IMR-90 (cell line): Measurements from ENCODE around the gene NELFE. TPM values are rescaled to one million over a fixed set of nuclear protein-coding genes. Genes with fewer than 3 reads are reported as not detected.

Source experiments
- ATAC-seq: fragments of 200-7000 bp; cut with Tn5 transposase; 2 replicates; pipeline ENCODE4 v1.9.1; 2020; ENCODE audit warnings: low read depth, mild to moderate bottlenecking, moderate library complexity
- BruUV-seq: library from RNA; stranded (reverse); fragments of 400-500 nt; replicated peaks from 2 replicates; lab custom pipeline; 2021; lab: Mats Ljungman, UMichigan
- CTCF ChIA-PET: fragments of 300-600 bp; formaldehyde crosslinking; extraction: SDS; loops from one replicate; lab custom pipeline; 2021; ENCODE audit warnings: antibody characterized with exemption; lab: Yijun Ruan, JAX
- POLR2A ChIA-PET: fragments of 300-600 bp; sonication (Branson Sonifier 250); formaldehyde crosslinking; loops from one replicate; lab custom pipeline; 2022; ENCODE audit warnings: antibody characterized with exemption; ENCODE audit not compliant: unreplicated experiment; lab: Charles Lee
- DNase-seq: peaks from one replicate; pipeline ENCODE4 v3.0.0; 2013
- H2AFZ ChIP-seq: replicated peaks from 2 replicates; pipeline ENCODE3; 2013; ENCODE audit warnings: low read length, mild to moderate bottlenecking; ENCODE audit not compliant: poor library complexity
- H2AK5ac ChIP-seq: 2 replicates; pipeline ENCODE4 v1.6.1; 2013; ENCODE audit warnings: low read depth, low read length, inconsistent platforms
- H2AK9ac ChIP-seq: replicated peaks from 2 replicates; pipeline ENCODE3; 2013; ENCODE audit warnings: mild to moderate bottlenecking, low read depth, low read length, moderate library complexity; ENCODE audit not compliant: poor library complexity
- H2BK120ac ChIP-seq: 2 replicates; pipeline ENCODE4 v1.6.1; 2013; ENCODE audit warnings: low read depth, low read length, inconsistent platforms
- H2BK15ac ChIP-seq: 3 replicates; pipeline ENCODE4 v1.6.1; 2013; ENCODE audit warnings: low read depth, low read length, inconsistent platforms
- H2BK20ac ChIP-seq: 2 replicates; pipeline ENCODE4 v1.6.1; 2013; ENCODE audit warnings: low read depth, mild to moderate bottlenecking, inconsistent platforms, low read length, moderate library complexity
- H2BK5ac ChIP-seq: 2 replicates; pipeline ENCODE4 v1.6.1; 2013; ENCODE audit warnings: mild to moderate bottlenecking, low read depth, low read length, inconsistent platforms; ENCODE audit not compliant: poor library complexity, severe bottlenecking
- H3K14ac ChIP-seq: replicated peaks from 2 replicates; pipeline ENCODE4 v1.6.1; 2013; ENCODE audit warnings: low read depth, low read length, inconsistent platforms
- H3K18ac ChIP-seq: 2 replicates; pipeline ENCODE4 v1.6.1; 2013; ENCODE audit warnings: low read depth, low read length, control low read depth
- H3K23ac ChIP-seq: 2 replicates; pipeline ENCODE4 v1.6.1; 2013; ENCODE audit warnings: low read depth, low read length, inconsistent platforms
- H3K27ac ChIP-seq: 2 replicates; pipeline ENCODE4 v1.5.1; 2013; ENCODE audit warnings: mild to moderate bottlenecking, control low read depth, low read length; ENCODE audit not compliant: insufficient read depth
- H3K27me3 ChIP-seq: 2 replicates; pipeline ENCODE4 v1.6.1; 2013; ENCODE audit warnings: low read length; ENCODE audit not compliant: control insufficient read depth, insufficient read depth
- H3K36me3 ChIP-seq: 2 replicates; pipeline ENCODE4 v1.6.1; 2013; ENCODE audit warnings: low read length, mixed read lengths; ENCODE audit not compliant: control insufficient read depth, insufficient read depth
- H3K4ac ChIP-seq: 2 replicates; pipeline ENCODE4 v1.6.1; 2013; ENCODE audit warnings: low read depth, low read length, inconsistent platforms
- H3K4me1 ChIP-seq: 2 replicates; pipeline ENCODE4 v1.6.1; 2013; ENCODE audit warnings: low read length, mixed read lengths; ENCODE audit not compliant: control insufficient read depth, insufficient read depth
- H3K4me2 ChIP-seq: 2 replicates; pipeline ENCODE4 v1.6.1; 2013; ENCODE audit warnings: low read depth, mild to moderate bottlenecking, control low read depth, low read length, moderate library complexity
- H3K4me3 ChIP-seq: 2 replicates; pipeline ENCODE4 v1.5.1; 2013; ENCODE audit warnings: low read depth, mild to moderate bottlenecking, control low read depth, low read length, moderate library complexity; ENCODE audit not compliant: insufficient read depth
- H3K56ac ChIP-seq: 2 replicates; pipeline ENCODE4 v1.6.1; 2013; ENCODE audit warnings: low read length, inconsistent platforms; ENCODE audit not compliant: insufficient read depth; ENCODE audit errors: extremely low read depth
- H3K79me1 ChIP-seq, 2 experiments: 2 replicates each; pipeline ENCODE4 v1.6.1; 2013; ENCODE audit warnings: low read length in 2 of 2, inconsistent platforms in 1 of 2, low read depth in 1 of 2
- H3K9ac ChIP-seq: 2 replicates; pipeline ENCODE4 v1.6.1; 2013; ENCODE audit warnings: low read depth, low read length, control low read depth
- H3K9me1 ChIP-seq: 2 replicates; pipeline ENCODE4 v1.6.1; 2013; ENCODE audit warnings: low read length, inconsistent platforms; ENCODE audit not compliant: insufficient read depth
- H3K9me3 ChIP-seq: 2 replicates; pipeline ENCODE4 v1.6.1; 2013; ENCODE audit warnings: low read length; ENCODE audit not compliant: control insufficient read depth, insufficient read depth
- H4K20me1 ChIP-seq: 2 replicates; pipeline ENCODE4 v1.6.1; 2013; ENCODE audit warnings: low read length, inconsistent platforms; ENCODE audit not compliant: insufficient read depth
- H4K5ac ChIP-seq: 2 replicates; pipeline ENCODE4 v1.6.1; 2013; ENCODE audit warnings: mild to moderate bottlenecking, low read depth, low read length, control low read depth
- H4K8ac ChIP-seq, 2 experiments: 2 replicates each; pipeline ENCODE4 v1.6.1; 2013; ENCODE audit warnings: low read depth in 2 of 2, low read length in 2 of 2, control low read depth in 1 of 2, inconsistent platforms in 1 of 2
- H4K91ac ChIP-seq: 2 replicates; pipeline ENCODE4 v1.6.1; 2013; ENCODE audit warnings: low read depth, low read length, inconsistent platforms; ENCODE audit not compliant: insufficient read depth
- BHLHE40 ChIP-seq: fragments of 150-350 bp; IDR thresholded peaks from 2 replicates; pipeline ENCODE4 v1.6.1; 2016; ENCODE audit warnings: mild to moderate bottlenecking, low read depth, low read length
- CEBPB ChIP-seq: IDR thresholded peaks from 2 replicates; pipeline ENCODE4 v1.6.1; 2012; ENCODE audit warnings: low read depth, low read length, improper control_type of control experiment
- CHD1 ChIP-seq: IDR thresholded peaks from 2 replicates; pipeline ENCODE4 v1.6.1; 2012; ENCODE audit warnings: low read depth, low read length, improper control_type of control experiment
- MAFK ChIP-seq: IDR thresholded peaks from 2 replicates; pipeline ENCODE4 v1.6.1; 2012; ENCODE audit warnings: low read depth, low read length, improper control_type of control experiment
- MAZ ChIP-seq: IDR thresholded peaks from 2 replicates; pipeline ENCODE4 v1.6.1; 2012; ENCODE audit warnings: low read depth, mild to moderate bottlenecking, low read length, improper control_type of control experiment, moderate library complexity, borderline replicate concordance
- MXI1 ChIP-seq: IDR thresholded peaks from 2 replicates; pipeline ENCODE4 v1.6.1; 2012; ENCODE audit warnings: low read depth, mild to moderate bottlenecking, low read length, moderate library complexity, borderline replicate concordance
- NFE2L2 ChIP-seq: fragments of 150-350 bp; IDR thresholded peaks from 2 replicates; pipeline ENCODE4 v1.6.1; 2016; ENCODE audit warnings: low read depth, mild to moderate bottlenecking, low read length
- POLR2A ChIP-seq: IDR thresholded peaks from 2 replicates; pipeline ENCODE4 v1.6.1; 2012; ENCODE audit warnings: mild to moderate bottlenecking, low read depth, low read length
- RCOR1 ChIP-seq: IDR thresholded peaks from 2 replicates; pipeline ENCODE4 v1.6.1; 2012; ENCODE audit warnings: mild to moderate bottlenecking, low read length, improper control_type of control experiment; ENCODE audit not compliant: insufficient replicate concordance
- RFX5 ChIP-seq: IDR thresholded peaks from 2 replicates; pipeline ENCODE4 v1.8.0; 2012; ENCODE audit warnings: low read depth, mild to moderate bottlenecking, low read length, moderate library complexity
- SMC3 ChIP-seq: fragments of 150-350 bp; IDR thresholded peaks from 2 replicates; pipeline ENCODE4 v1.6.1; 2016; ENCODE audit warnings: low read depth, mild to moderate bottlenecking, antibody characterized with exemption, low read length, moderate library complexity
- WGBS, 2 experiments: methylation state at CpG; one replicate each; pipeline versions ENCODE4 v1.1.5 to v1.1.7; 2013; ENCODE audit warnings: missing lambda C conversion rate in 2 of 2; ENCODE audit not compliant: insufficient read length in 1 of 2; ENCODE audit errors: extremely low coverage in 2 of 2; 5-methylcytosine and 5-hydroxymethylcytosine counted together
- dilution Hi-C: fragments of 300-500 bp; cut with HindIII; formaldehyde crosslinking; loops from one replicate; pipeline ENCODE4 v1.14.3; 2018; ENCODE audit warnings: low sequenced_read_pairs; ENCODE audit not compliant: unreplicated experiment
- in situ Hi-C: fragments of 300-500 bp; cut with MboI; formaldehyde crosslinking; loops from 3 replicates; pipeline ENCODE4 v1.14.3; 2019; ENCODE audit warnings: low sequenced_read_pairs, inconsistent platforms, mixed read lengths
- intact Hi-C: fragments of 100-400 bp; cut with micrococcal nuclease; formaldehyde crosslinking; loops from 2 replicates; pipeline ENCODE4 v1.10.0; 2022
- polyA plus RNA-seq, 3 experiments: library from polyadenylated mRNA; depleted of rRNA; stranded (reverse); fragments of >200 nt; gene quantifications; 2 replicates each; pipeline ENCODE4 v1.2.3, GENCODE V29; 2012; ENCODE audit warnings: low replicate concordance in 1 of 3
- total RNA-seq: library from RNA; depleted of rRNA; stranded (reverse); fragments of >200 nt; gene quantifications from 2 replicates; pipeline ENCODE4 v1.2.3, GENCODE V29; 2012
- TF ChIP-seq, protein P1 (sequence below): fragments of 150-350 bp; IDR thresholded peaks from 2 replicates; pipeline ENCODE4 v1.6.1; 2016; ENCODE audit warnings: low read depth, mild to moderate bottlenecking, low read length, moderate library complexity, borderline replicate concordance
- TF ChIP-seq, protein P2 (sequence below): conservative IDR thresholded peaks from 2 replicates; pipeline ENCODE4 v1.5.1; 2012; ENCODE audit warnings: mild to moderate bottlenecking, low read depth, low read length, improper control_type of control experiment
- TF ChIP-seq, protein P3 (sequence below): fragments of 150-350 bp; IDR thresholded peaks from 2 replicates; pipeline ENCODE4 v1.6.1; 2017; ENCODE audit warnings: mild to moderate bottlenecking, antibody characterized with exemption, low read length, low read depth

NELFE gene
- total and polyA plus RNA-seq, 2 of the 4 experiments (the other 2 are of a cell fraction), result 63.6 to 76.0 TPM

DNA sequence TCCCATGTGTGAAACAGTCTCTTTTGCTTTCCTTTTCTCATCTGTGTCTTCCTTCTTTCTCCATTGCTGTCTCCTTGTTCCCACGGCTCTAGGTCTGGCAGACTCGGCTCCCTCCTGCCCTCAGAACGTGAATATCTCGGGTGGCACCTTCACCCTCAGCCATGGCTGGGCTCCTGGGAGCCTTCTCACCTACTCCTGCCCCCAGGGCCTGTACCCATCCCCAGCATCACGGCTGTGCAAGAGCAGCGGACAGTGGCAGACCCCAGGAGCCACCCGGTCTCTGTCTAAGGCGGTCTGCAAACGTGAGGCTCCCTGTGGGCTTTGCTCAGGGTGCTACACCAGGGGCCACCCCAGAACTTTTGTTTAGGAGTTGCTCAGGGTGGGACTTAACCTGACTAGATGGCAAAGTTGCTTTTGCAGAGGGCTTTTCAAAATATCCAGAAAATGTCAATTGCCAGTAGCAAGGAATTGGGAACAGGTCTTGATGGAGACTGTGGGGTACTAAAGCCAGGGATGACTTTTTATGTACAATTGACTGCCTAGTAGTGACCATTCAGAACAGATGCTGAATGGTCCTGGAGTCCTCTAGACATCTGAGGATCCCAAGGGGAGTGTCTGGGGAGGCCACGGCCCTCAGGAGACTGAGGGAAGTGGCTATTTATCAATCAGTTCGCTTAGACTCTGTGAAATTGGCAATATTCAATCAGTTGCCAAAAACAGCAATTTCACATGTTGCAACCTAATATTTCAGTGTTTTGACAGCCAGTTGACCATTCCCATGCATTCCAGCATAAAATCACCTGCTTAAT, 30.7 kb downstream of the NELFE start:
- no peak overlapping the region for H2BK5ac ChIP-seq
- no peak overlapping the region; the same call in 1 of the 2 replicates for H3K9ac ChIP-seq
- H3K4me3 ChIP-seq, result no peak overlapping the region
- no peaks in the 10 kb centered on the region for H3K79me1 ChIP-seq
- peak overlapping the region; percentile 8; the same call in 1 of the 2 replicates for H2BK120ac ChIP-seq
- H3K56ac ChIP-seq, result no peak overlapping the region
- H3K36me3 ChIP-seq, result no peaks in the 10 kb centered on the region
- dilution Hi-C loops, result no loop called here
- BruUV-seq, result no TSS peak
- no peak overlapping the region; the same call in 1 of the 2 replicates for H3K4ac ChIP-seq
- no peaks in the 10 kb centered on the region for H3K9me3 ChIP-seq
- no peaks in the 10 kb centered on the region for H4K20me1 ChIP-seq
- in situ Hi-C loops, result no loop called here
- no peak overlapping the region for H2BK20ac ChIP-seq
- peak overlapping the region in 1 of 2 experiments; percentile 27; a peak in 1 of 4 replicates for H4K8ac ChIP-seq
- H3K18ac ChIP-seq, result no peak overlapping the region
- no peak overlapping the region; the same call in 1 of the 2 replicates for H3K14ac ChIP-seq
- H3K4me2 ChIP-seq, result peak overlapping the region; percentile 34; the same call in 1 of the 2 replicates
- CTCF ChIA-PET, result no interaction called here
- H2AK9ac ChIP-seq, result peak overlapping the region; percentile 42
- H2BK15ac ChIP-seq, result no peak overlapping the region
- no peak overlapping the region for H4K91ac ChIP-seq
- no peak overlapping the region for H3K27ac ChIP-seq
- DNase-seq (no peak), ATAC-seq (no peak)
- H3K4me1 ChIP-seq, result peaks cover 1% of the 10 kb centered on the region; the same call in 1 of the 2 replicates
- H2AK5ac ChIP-seq, result no peak overlapping the region
- H3K27me3 ChIP-seq, result peaks cover under 1% of the 10 kb centered on the region; the same call in 1 of the 2 replicates
- intact Hi-C loops, result loop anchor here (2.0 kb wide), 1 partner anchor 13 kb away; no protein-coding TSS in a partner anchor
- POLR2A ChIA-PET, result no interaction called here
- H4K5ac ChIP-seq, result no peak overlapping the region
- 0 out of 2 replicates have a peak, but pooled peaks cover 3% of the 10 kb centered on the region for H3K9me1 ChIP-seq
- WGBS, 2 experiments, result 71% methylated on average over 6 of the region's 11 CpGs; no CpG with 5 or more reads in 1 of the 2 experiments
- H2AFZ ChIP-seq, result peak overlapping the region; percentile 84
- H3K23ac ChIP-seq, result no peak overlapping the region
- TF ChIP-seq CEBPB, result no peak
- TF ChIP-seq, protein P1, sequence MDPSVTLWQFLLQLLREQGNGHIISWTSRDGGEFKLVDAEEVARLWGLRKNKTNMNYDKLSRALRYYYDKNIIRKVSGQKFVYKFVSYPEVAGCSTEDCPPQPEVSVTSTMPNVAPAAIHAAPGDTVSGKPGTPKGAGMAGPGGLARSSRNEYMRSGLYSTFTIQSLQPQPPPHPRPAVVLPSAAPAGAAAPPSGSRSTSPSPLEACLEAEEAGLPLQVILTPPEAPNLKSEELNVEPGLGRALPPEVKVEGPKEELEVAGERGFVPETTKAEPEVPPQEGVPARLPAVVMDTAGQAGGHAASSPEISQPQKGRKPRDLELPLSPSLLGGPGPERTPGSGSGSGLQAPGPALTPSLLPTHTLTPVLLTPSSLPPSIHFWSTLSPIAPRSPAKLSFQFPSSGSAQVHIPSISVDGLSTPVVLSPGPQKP, result no peak
- TF ChIP-seq MXI1, result no peak
- TF ChIP-seq, protein P2, sequence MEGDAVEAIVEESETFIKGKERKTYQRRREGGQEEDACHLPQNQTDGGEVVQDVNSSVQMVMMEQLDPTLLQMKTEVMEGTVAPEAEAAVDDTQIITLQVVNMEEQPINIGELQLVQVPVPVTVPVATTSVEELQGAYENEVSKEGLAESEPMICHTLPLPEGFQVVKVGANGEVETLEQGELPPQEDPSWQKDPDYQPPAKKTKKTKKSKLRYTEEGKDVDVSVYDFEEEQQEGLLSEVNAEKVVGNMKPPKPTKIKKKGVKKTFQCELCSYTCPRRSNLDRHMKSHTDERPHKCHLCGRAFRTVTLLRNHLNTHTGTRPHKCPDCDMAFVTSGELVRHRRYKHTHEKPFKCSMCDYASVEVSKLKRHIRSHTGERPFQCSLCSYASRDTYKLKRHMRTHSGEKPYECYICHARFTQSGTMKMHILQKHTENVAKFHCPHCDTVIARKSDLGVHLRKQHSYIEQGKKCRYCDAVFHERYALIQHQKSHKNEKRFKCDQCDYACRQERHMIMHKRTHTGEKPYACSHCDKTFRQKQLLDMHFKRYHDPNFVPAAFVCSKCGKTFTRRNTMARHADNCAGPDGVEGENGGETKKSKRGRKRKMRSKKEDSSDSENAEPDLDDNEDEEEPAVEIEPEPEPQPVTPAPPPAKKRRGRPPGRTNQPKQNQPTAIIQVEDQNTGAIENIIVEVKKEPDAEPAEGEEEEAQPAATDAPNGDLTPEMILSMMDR, result no peak
- TF ChIP-seq SMC3, result no peak
- no peak for TF ChIP-seq POLR2A
- TF ChIP-seq BHLHE40, result no peak
- TF ChIP-seq RCOR1, result no peak
- TF ChIP-seq NFE2L2, result no peak
- TF ChIP-seq, protein P3, sequence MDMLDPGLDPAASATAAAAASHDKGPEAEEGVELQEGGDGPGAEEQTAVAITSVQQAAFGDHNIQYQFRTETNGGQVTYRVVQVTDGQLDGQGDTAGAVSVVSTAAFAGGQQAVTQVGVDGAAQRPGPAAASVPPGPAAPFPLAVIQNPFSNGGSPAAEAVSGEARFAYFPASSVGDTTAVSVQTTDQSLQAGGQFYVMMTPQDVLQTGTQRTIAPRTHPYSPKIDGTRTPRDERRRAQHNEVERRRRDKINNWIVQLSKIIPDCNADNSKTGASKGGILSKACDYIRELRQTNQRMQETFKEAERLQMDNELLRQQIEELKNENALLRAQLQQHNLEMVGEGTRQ, result no peak
- TF ChIP-seq RFX5, result no peak
- no peak for TF ChIP-seq MAFK
- TF ChIP-seq CHD1, result no peak
- no peak for TF ChIP-seq MAZ
